HL-60/S4 treated with retinoic acid at 250 ng/mL for 4 days and 3 days (cell line): ENCODE data around the gene HIVEP3.

Experiments used
- in situ Hi-C: fragments of 300-500 bp; cut with MboI; formaldehyde crosslinking; loops from 2 replicates; pipeline ENCODE4 v1.7.0; 2022; ENCODE audit warnings: low sequenced_read_pairs

HIVEP3 gene

DNA sequence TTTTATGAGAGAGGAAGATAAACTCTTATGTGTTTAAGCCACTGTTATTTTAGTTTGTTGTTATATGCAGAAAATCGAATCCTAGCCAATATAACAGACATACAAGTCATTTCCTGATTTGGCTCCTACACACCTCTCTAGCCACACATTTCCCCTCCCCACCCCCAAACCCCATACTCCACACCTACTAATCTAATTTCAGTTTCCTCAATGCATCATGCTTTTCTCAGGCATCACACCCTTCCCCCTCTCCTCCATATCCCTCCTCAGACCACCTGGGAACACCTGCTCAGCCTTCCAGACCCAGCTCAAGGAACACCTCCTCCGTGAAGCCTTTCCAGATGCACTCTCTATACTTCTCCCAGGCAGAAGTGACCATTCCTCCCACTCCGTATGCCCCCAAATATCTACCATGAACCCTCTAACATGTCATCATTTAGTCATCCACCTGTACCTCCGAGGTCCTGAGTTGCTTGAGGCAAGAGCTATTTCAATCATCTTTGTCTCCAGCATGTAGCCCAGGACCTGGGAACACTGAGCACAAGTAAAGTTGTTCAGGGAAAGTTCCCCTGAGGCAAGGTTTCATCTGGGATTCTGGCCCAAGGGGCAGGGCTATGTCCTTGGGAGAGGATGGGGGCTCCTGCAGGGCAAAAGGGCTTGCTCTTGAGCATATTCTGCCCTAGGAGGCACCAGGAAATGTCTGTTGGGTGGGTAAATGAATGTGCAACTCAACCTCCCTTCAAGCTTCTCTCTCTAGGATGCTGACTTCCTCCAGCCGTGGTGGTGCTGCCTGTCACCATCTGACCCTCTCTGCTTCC, 126.8 kb downstream of the HIVEP3 start:
- in situ Hi-C loops = no loop called here

DNA sequence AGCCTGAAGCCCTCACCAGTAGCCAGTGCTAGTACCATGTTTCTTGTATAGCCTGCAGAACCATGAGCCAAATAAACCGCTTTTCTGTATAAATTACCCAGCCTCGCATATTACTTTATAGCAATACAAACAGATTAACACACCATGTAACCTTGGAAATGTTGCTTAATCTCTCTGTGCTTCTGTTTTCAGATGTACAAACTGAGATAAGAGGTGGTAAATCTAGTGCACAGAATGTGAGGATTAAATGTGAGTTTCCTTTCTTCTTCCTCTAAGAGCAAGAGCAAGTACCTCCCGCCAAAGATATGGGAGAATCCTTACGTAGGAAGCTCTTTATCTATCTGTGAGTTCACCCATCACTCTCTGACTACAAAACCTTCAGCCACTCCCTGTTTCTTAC, 128.4 kb downstream of the HIVEP3 start:
- in situ Hi-C loops = no loop called here

DNA sequence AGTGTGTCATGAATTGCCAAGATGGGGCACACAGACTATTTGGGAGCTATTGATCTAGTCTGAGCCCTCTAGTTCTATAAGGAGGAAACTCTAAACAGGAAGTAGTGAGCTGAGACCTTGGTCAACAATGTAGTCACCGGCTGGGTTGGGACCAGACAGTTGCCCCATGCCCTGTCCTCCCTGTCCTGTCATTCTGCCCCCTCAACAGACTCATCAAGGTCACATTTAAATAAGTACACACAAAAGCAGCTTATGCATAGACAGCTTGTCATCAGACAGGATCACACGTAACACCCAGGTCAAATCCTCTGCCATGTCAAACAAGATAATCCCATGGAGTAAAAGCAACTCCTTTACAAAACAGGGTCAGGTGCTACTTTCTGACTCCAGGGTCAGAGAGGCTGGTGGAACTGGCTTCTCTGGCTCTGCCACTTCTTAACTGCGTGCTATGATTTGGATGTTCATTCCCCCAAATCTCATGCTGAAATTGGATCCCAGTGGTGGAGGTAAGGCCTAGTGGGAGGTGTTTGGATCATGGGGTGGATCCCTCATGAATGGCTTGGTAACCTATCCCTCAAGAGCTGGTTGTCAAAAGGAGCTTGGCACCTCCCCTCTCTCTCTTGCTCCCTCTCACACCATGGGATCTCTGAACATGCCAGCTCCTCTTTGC, 128.9 kb downstream of the HIVEP3 start:
- in situ Hi-C loops = no loop called here

DNA sequence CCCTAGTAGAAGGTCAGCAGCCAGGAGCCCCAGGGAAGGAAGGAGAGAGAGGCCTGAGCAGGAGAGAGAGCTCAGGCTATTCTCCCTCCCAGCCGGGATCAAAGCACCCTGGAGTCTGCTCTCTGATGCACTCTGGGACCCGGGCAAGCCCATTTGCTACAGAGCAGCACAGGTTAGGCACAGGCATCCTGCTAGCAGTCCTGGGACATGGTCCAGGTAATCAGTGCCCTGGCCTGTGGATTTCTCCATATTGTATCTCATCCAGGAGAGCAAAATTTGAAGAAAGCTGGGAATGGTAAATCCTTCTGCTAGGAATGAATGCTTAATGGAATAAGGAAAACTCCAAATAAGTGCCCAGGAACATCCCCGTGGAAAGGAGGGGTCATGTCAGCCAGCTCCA, 130.3 kb downstream of the HIVEP3 start:
- in situ Hi-C loops = no loop called here

DNA sequence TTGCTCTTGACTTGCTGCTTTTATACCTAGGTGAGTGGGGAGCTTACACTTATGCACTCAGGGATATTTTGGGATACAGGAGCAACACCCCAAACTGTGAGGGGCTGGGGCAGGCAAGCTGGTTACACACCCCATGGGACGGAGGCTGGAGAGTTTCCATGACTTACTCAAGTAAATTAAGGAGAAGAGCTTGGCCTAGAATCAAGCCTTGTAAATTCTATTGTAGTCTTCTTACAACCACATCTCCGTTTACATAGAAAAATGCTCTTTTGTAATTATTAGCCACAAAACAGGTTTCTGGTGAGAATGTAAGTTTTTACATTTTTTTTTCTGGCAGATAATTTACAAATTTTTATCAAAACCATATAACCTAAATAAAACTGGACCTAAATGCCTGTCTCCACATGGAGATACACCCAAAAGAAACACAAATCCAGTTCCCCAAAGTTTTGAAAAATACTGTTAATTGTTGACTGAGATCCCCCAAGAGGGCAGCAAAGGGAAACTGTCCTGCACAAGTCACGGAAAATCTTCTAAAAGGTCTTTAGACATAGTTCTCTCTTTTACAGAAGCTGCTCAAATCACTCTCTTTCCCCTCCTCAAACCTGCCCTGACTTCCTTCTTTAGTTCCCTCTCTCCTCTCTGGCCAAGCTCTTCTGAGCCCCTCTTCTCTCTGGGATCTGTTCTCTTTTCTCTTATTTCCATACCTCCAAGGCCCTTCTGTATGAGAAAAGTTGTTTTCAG, 134.0 kb downstream of the HIVEP3 start:
- in situ Hi-C loops = no loop called here

DNA sequence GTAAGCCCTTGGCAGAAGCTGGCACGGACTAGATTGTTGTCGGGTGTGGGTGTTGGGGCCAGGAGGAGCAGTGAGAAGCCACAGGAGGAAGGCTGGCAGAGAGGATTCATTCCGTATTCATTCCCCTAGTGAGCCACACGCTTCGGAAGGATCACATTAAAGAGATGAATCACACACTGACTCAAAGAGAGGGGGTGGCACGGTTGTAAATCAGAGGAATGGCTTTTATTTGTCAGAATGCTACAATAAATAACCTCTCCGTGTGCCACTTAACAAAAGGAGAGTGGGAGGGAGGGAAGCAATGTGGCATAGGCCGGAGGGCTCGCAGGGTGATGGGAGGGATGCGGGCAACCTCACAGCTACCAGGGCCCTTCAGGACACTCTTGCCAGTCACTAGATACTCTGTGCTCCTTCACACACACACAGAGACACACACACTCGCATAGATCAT, 135.5 kb downstream of the HIVEP3 start:
- in situ Hi-C loops = no loop called here

DNA sequence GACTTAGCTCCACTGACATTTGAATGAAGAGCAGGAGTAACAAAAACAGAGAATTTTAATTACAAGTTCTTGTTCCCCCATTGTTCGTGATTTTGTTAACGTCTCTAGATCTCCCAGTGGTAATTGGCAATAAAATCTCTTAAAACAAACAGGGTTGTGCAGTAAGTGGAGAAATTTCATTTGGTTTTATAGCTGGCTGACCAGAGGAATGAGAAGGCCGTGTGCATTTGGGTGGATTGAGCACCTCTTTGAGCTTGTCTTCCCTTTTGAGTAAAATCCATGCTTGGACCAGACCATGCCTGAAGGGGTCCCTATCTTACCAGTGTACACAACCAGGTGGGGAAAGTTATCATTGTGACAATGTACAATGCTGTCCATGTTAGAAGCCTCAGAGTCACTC, 137.8 kb downstream of the HIVEP3 start:
- in situ Hi-C loops = no loop called here

DNA sequence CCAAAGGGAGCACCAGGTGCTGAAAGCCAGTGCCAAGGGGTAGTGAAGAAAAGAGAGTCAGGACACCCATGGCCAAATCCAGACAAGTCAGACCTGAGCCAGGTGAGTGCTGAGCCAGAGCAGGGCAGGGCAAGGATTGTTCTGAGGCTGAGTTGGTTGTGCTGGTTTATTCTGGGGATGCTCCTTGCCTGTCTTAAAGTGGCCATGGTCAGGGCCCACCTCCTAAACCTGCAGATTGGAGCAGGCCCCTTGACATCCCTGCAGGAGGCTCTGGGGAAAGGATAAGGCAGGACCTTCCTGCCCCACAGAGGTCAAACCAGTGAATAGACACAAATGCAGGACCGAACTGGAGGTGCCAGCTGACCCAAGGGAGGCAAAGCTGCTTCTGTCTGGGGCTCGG, 138.4 kb downstream of the HIVEP3 start:
- in situ Hi-C loops = no loop called here

DNA sequence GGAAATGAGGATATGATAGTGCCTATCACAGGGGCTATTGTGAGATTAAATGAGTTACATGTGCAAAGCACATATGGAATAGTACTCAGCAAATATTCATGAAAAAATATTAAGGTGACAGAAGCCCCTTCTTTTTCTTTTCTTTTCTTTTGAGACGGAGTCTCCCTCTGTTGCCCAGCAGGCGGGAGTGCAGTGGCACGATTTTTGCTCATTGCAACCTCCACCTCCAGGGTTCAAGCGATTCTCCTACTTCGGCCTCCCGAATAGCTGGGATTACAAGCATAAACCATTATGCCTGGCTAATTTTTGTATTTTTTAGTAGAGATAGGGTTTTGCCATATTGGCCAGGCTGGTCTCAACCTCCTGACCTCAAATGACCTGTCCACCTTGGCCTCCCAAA, 139.4 kb downstream of the HIVEP3 start:
- in situ Hi-C loops = no loop called here

DNA sequence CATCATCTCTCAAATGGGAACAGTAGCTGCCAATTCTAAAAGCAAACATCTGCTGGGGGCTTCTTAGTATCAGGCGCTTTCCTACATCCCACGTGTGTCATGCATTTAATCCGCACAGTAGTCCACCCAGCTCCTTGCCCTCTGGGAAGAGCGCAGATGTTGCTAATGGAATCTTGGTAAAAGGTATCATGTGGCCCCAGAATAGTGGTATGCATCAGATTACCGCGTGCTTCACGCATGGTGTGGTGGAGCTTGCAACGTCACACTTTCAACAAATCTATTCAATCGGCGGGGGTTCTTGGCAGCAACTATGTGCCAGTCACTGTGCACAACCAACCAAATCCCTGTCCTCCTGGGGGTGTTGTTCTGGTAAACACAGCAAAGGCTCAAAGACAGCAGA, 141.0 kb downstream of the HIVEP3 start:
- in situ Hi-C loops = no loop called here

DNA sequence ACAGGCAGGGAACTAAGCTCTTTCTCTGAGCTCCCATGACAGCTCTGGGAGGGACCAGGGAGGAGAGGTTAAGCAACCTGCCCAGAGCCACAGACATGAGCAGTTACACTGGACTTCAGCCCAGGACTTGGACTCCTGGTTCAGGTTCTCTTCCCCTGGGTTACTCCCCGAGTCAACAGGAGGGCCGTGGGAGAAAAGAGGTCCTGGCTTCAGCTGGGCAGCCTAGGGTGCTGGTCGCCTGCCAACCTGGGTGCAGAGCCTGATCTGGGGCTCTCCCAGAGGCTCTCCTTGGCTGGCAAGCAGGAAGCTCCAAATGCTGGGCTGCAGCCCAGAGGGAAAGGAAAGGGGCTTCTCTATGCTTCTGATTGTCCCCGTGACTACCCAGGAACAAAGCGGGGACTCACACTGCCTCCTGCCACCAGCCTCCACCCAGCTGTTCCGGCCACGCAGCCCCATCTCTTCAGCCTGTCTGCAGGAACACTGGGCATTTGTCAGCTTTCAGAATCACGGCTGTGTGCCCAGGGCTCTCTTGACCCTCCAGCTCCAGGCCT, 141.8 kb downstream of the HIVEP3 start:
- in situ Hi-C loops = no loop called here

DNA sequence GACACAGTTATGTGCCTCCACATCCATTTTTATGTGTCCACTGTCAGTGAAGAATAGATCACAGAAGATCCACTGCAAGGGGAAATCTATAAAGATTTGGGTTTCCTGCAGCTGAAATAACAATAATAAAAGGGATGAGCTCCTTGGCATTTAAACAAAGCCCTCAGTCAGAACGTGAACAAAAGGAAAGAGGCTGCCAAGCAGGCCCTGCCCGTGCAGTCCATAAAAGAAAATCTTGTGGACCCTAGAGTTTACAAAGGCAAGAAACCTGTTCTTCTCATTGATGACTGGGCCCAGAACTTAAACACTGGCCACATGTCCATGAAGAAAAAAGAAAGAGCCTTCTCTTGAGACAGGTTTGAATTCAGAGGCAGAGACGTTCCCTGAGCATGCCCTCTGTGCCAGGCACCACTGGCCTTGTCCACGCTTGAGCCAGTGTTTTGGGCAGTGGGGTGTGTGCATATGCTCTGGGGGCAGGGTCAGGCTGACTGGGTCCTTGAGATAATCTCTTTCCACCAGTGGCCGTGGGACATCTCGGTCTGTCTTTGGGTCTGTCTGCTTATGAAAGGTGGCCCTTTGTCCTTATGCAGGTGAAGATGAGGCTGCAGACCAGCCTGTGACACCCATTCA, 142.7 kb downstream of the HIVEP3 start:
- in situ Hi-C loops = no loop called here

DNA sequence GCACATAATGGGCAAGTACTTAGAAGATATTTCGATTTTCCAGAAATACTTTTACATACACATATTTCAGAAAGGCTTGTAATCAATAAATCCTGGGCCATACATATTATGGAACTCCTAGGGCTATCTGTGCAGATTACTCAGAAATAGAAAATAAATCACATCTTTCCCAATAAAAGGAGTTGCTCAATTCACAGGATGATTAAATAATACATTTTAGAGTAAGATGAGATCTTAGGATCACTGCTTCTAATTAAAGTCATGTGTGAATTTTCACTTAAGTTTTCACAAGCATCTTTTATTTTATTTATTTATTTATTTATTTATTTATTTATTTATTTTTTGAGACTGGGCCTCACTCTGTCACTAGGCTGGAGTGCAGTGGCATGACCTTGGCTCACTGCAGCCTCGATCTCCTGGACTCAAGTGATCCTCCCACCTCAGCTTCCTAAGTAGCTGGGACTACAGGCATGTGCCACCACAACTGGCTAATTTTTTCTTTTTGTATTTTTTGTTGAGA, 144.2 kb downstream of the HIVEP3 start:
- in situ Hi-C loops = no loop called here

DNA sequence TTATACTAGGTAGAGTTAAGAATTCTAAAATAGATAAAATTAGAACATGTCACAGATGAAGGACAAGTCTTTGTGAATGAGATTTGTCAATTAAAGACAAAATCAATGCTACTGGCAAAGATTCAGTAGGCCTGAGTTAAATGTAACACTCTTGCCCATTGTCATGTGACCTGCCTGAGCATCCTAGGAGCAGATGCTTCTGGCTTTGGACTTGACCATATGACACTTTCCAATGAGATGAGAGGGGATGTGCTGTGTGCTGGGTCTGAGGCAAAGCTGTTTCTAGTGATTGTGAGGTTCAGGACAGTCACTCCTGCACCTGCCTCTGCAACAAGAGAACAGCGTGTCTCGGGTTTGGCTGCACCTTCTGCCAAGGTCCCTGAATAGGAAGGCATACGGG, 144.9 kb downstream of the HIVEP3 start:
- in situ Hi-C loops = no loop called here

DNA sequence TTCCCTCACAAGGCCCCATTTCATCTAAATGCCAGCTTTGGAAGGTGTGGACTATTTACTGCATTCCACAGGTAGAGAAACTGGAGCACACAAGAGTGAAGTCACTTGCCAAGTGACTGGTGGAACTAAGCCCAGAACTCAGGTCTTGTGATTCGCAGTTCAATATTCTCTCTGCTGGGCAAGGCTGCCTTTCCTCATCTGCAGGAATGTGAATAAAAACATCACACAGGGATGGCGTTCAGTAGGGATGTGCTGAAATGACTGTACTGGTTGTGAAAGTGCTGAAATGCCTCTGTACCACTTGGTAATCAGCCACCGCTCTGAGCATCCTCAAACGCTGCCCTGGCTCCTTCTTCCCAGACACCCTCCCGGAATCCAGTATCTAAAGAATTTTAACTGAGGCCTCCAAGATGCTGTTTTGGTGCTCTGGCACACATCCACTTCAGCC, 145.6 kb downstream of the HIVEP3 start:
- in situ Hi-C loops = no loop called here

DNA sequence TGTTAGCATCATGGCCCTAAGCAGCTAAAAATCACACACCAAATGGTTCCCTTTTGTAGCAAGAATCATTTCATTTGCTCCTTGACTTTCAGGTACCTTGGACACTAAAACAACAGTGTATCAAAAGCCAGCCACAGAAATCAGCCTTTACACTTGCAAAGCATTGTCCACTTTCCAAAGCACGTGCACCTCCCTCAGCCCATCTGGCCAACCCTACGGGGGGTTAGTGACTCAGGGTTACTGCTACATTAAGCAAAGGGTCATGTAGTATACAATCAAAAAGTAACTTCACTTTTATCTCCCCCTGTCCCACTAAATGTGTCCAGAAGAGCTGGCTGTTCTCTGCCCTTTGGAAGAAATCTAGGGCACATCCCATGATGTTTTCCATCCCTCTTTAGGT, 149.7 kb downstream of the HIVEP3 start:
- in situ Hi-C loops = no loop called here

DNA sequence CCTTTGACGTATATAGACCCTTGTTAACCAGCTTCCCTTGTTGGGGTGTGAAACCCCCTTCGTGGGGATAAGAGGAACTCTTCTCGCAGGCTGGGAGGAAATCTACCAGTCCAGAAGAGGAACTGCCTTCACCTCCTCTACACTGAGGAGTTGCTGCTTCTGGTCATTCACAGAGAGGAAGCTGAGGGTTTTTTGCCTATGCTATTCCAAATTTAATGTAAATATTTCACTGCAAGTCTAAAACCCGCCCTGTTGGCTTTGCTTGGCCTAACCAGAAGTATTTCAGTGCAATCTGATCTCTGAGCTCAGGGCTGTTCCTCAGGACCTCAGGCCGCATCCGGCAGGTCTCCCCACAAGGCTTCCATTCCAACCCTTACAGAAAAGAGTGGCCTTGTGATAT, 150.1 kb downstream of the HIVEP3 start:
- in situ Hi-C loops = no loop called here

DNA sequence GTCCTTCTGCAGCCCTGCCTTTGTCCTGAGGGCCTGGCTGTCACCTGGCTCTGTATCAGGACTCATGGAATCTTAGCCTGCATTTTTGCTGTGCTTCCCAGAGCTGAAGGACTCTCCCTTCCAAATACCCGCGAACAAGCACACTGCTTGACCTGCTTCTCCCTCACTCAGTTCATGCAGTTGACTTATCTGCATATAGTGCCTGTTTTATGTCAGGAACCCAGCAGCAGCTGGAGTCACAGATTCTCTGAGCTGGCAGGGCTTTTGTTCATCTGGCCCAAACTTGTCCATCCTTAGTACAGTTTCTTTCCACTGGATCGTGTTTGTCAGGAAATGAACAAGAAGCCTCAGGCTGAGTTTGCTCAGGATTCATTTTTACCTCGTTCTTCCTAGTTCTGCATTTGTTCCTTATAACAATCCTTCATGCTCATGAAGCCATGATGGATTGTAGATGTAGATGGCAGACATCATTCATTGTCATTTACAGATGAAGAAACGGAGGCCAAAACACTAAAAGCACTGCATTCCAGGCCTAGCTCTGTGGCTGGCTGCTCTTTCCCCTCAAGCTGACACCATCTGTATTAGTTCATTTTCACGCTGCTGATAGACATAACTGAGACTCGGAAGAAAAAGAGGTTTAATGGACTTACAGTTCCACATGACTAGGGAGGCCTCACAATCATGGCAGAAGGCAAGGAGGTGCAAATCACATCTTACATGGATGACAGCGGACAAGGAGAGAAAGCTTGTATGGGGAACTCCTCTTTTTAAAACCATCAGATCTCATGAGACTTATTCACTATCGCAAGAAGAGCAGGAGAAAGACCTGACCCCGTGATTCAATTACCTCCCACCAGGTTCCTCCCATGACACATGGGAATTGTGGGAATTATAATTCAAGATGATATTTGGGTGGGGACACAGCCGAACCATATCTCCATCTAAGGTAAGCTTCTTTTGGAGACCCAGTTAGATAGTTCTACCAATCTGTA, 150.9 kb downstream of the HIVEP3 start:
- in situ Hi-C loops = no loop called here

DNA sequence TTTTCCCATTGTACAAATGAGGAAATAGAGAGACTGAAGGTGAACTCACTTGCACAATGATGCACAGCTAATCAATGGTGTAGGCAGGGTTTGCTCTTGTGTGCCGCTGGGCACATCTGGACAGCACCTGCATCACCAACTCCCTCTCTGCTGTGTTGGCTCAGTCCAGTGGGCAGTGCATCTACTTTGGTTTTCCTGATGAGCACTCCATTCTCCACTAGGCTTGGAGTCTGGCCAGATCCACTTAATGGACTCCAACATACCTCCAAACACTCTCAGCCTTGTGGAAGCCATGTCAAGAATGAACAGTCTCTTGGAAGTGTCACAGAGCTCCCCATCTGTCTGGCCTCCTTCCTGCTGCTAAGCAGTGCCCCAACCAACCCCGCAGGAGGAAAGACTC, 152.2 kb downstream of the HIVEP3 start:
- in situ Hi-C loops = no loop called here

DNA sequence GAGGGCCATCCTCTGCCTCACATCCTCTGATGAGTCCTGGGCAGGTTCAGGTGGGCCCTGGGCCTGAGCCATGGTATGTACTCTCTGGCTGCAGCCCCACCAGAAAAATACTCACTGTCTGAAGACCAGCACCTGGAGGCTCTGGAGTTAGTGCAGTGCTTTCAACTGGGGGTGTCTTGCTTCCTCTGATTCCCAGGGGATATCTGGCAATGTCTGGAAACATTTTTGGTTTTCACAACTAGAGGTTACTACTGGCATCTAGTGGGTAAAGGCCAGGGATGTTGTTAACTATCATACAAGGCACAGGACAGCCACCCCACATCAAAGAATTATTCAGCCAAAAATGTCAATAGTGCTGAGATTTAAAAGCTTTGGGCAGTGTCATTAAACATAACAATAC, 152.7 kb downstream of the HIVEP3 start:
- in situ Hi-C loops = no loop called here
